CD4-positive, alpha-beta memory T cell (primary cell): ENCODE data around the gene FLYWCH2. TPM values are rescaled to one million over a fixed set of nuclear protein-coding genes. Genes with fewer than 3 reads are reported as not detected.

Experiments
- CTCF ChIA-PET: fragments of 350-600 bp; sonication (Branson Sonifier 250); formaldehyde crosslinking; loops from one replicate; lab custom pipeline; 2021; ENCODE audit warnings: inconsistent platforms; ENCODE audit not compliant: partially characterized antibody; lab: Charles Lee
- POLR2A ChIA-PET: fragments of 350-600 bp; sonication (Branson Sonifier 250); formaldehyde crosslinking; loops from one replicate; lab custom pipeline; 2021; ENCODE audit not compliant: partially characterized antibody; lab: Charles Lee
- DNase-seq, 5 donors: peaks; one replicate each; pipeline versions ENCODE4 v3.0.0 to v3.0.0-alpha.2; 2020 to 2022; ENCODE audit warnings: mixed read lengths in 1 of 5
- H3K27ac ChIP-seq: one replicate; pipeline ENCODE4 v1.7.0; 2013; ENCODE audit warnings: low read depth, low read length
- H3K27me3 ChIP-seq: 2 replicates; pipeline ENCODE4 v1.7.0; 2013; ENCODE audit warnings: mild to moderate bottlenecking, low read length, moderate library complexity; ENCODE audit not compliant: insufficient read depth
- H3K36me3 ChIP-seq: 2 replicates; pipeline ENCODE4 v1.7.0; 2013; ENCODE audit warnings: mild to moderate bottlenecking, low read length, moderate library complexity; ENCODE audit not compliant: insufficient read depth
- H3K4me1 ChIP-seq: 2 replicates; pipeline ENCODE4 v1.7.0; 2013; ENCODE audit warnings: mild to moderate bottlenecking, low read length, moderate library complexity; ENCODE audit not compliant: insufficient read depth
- H3K4me3 ChIP-seq, 2 donors: one replicate each; pipeline ENCODE4 v1.7.0; 2013; ENCODE audit warnings: low read length in 2 of 2, mild to moderate bottlenecking in 1 of 2
- H3K9me3 ChIP-seq, 2 donors: one replicate each; pipeline ENCODE4 v1.7.0; 2013; ENCODE audit warnings: low read length in 2 of 2, control low read depth in 1 of 2; ENCODE audit not compliant: control insufficient read depth in 1 of 2
- H3K27ac Mint-ChIP-seq, 7 donors: one replicate each; pipeline ENCODE4 v1.8.0; 2020 to 2021; ENCODE audit warnings: mixed read lengths in 7 of 7, mild to moderate bottlenecking in 6 of 7, inconsistent platforms in 3 of 7, moderate library complexity in 3 of 7
- H3K27me3 Mint-ChIP-seq, 2 donors: one replicate each; pipeline ENCODE4 v1.8.0; 2020 to 2021; ENCODE audit warnings: mixed read lengths in 2 of 2
- H3K36me3 Mint-ChIP-seq, 2 donors: one replicate each; pipeline ENCODE4 v1.8.0; 2020 to 2021; ENCODE audit warnings: mixed read lengths in 2 of 2, inconsistent platforms in 1 of 2, mild to moderate bottlenecking in 1 of 2
- H3K4me1 Mint-ChIP-seq, 4 donors: one replicate each; pipeline ENCODE4 v1.8.0; 2020 to 2021; ENCODE audit warnings: mixed read lengths in 4 of 4, mild to moderate bottlenecking in 1 of 4
- H3K4me3 Mint-ChIP-seq, 8 donors: one replicate each; pipeline ENCODE4 v1.8.0; 2020 to 2021; ENCODE audit warnings: mixed read lengths in 8 of 8, mild to moderate bottlenecking in 7 of 8, moderate library complexity in 6 of 8, inconsistent platforms in 3 of 8
- H3K9me3 Mint-ChIP-seq, 8 donors: one replicate each; pipeline ENCODE4 v1.8.0; 2020 to 2021; ENCODE audit warnings: mixed read lengths in 8 of 8, mild to moderate bottlenecking in 5 of 8, inconsistent platforms in 3 of 8, moderate library complexity in 1 of 8
- intact Hi-C: fragments of 100-400 bp; cut with micrococcal nuclease; formaldehyde crosslinking; loops from one replicate; pipeline ENCODE4 v1.15.1; 2023
- polyA plus RNA-seq, 2 donors: library from polyadenylated mRNA; unstranded; fragments of 300-500 nt; fragmentation: Illumina TruSeq; gene quantifications; one replicate each; pipeline ENCODE4 v1.2.3, GENCODE V29; 2021
- total RNA-seq, 2 experiments: library from RNA; stranded (reverse); gene quantifications; one replicate each; pipeline ENCODE4 v1.2.3, GENCODE V29; 2021

The FLYWCH2 gene
- total and polyA plus RNA-seq, 4 experiments from 2014 or later = 21.1 to 27.1 (median 23.7) TPM

GRCh38 chr16:2874032-2874911 is 8.7 kb upstream of the FLYWCH2 start:
- no peaks in the 10 kb centered on the region for H3K9me3 ChIP-seq
- no peaks in the 10 kb centered on the region for H3K9me3 Mint-ChIP-seq
- no peaks in the 10 kb centered on the region for H3K36me3 ChIP-seq
- CTCF ChIA-PET = interaction anchor here (0.6 to 3.1 kb wide), 6 partner anchors 33 to 669 kb away, joined by 3 to 16 read pairs (median 4); partner anchors contain the start of gene MLST8
- peaks cover 0 to 4% (median 2%) of the 10 kb centered on the region in 4 donors for H3K4me1 Mint-ChIP-seq
- H3K27ac ChIP-seq = no peak overlapping the region
- H3K4me3 Mint-ChIP-seq = peak overlapping the region in 2 of 8 donors; percentile 31 to 36
- intact Hi-C loops = loop anchor here (2.0 kb wide), 1 partner anchor 53 kb away; no protein-coding TSS in a partner anchor
- H3K27me3 Mint-ChIP-seq = peaks cover 0 to 2% of the 10 kb centered on the region in 2 donors
- H3K36me3 Mint-ChIP-seq = no peaks in the 10 kb centered on the region
- POLR2A ChIA-PET = interaction anchor here (1.5 kb wide), 1 partner anchor 9 kb away, joined by 4 read pairs; the partner anchor contains the start of gene FLYWCH2
- DNase-seq = peak in 1 of 5 donors; percentile 14
- no peak overlapping the region for H3K4me3 ChIP-seq
- peaks cover 4% of the 10 kb centered on the region for H3K4me1 ChIP-seq
- peak overlapping the region in 3 of 7 donors; percentile 12 to 71 (median 36) for H3K27ac Mint-ChIP-seq
- H3K27me3 ChIP-seq = no peaks in the 10 kb centered on the region

- Histone ChIP-seq H3K9me3 (no peaks in the 10 kb centered on the region), H3K4me1 (peaks cover 4% of the 10 kb centered on the region), H3K4me3 (no peak overlapping the region), H3K36me3 (no peaks in the 10 kb centered on the region), H3K27me3 (no peaks in the 10 kb centered on the region), H3K27ac (no peak overlapping the region)
- peaks cover 0 to 2% of the 10 kb centered on the region in 2 donors for H3K27me3 Mint-ChIP-seq
- peak; percentile 53 to 64 (median 57) for DNase-seq
- CTCF ChIA-PET = interaction anchor here (0.6 to 3.1 kb wide), 7 partner anchors 33 to 670 kb away, joined by 3 to 16 read pairs (median 4); partner anchors contain the start of gene MLST8
- H3K27ac Mint-ChIP-seq = peak overlapping the region in 3 of 7 donors; percentile 12 to 71 (median 68)
- H3K36me3 Mint-ChIP-seq = no peaks in the 10 kb centered on the region
- no peaks in the 10 kb centered on the region for H3K9me3 Mint-ChIP-seq
- peaks cover 0 to 4% (median 2%) of the 10 kb centered on the region in 4 donors for H3K4me1 Mint-ChIP-seq
- intact Hi-C loops = loop anchor here (1.0 to 2.0 kb wide), 2 partner anchors 44 to 52 kb away; no protein-coding TSS in a partner anchor
- no peak overlapping the region for H3K4me3 Mint-ChIP-seq
- POLR2A ChIA-PET = no interaction called here
Measured at GRCh38 chr16:2874912-2875362, 8.1 kb upstream of the FLYWCH2 start.

GRCh38 chr16:2879854-2880508 is 3.0 kb upstream of the FLYWCH2 start:
- Mint-ChIP-seq H3K9me3 (no peaks in the 10 kb centered on the region), H3K4me3 (peak overlapping the region in 2 of 8 donors; percentile 46 to 66), H3K27ac (peak overlapping the region in 2 of 7 donors; percentile 32 to 48), H3K4me1 (peaks cover 8 to 17% (median 11%) of the 10 kb centered on the region in 4 donors), H3K36me3 (peaks cover 0 to 6% of the 10 kb centered on the region in 2 donors), H3K27me3 (peaks cover 0 to 2% of the 10 kb centered on the region in 2 donors)
- no peaks in the 10 kb centered on the region for H3K27me3 ChIP-seq
- no peak for DNase-seq
- intact Hi-C loops = loop anchor here (5.0 kb wide), 1 partner anchor 87 kb away; the partner anchor contains the start of gene PAQR4
- H3K9me3 ChIP-seq = no peaks in the 10 kb centered on the region
- H3K27ac ChIP-seq = no peak overlapping the region
- no peak overlapping the region for H3K4me3 ChIP-seq
- H3K36me3 ChIP-seq = no peaks in the 10 kb centered on the region
- peaks cover 7% of the 10 kb centered on the region for H3K4me1 ChIP-seq
- CTCF ChIA-PET = interaction anchor here (1.0 to 1.7 kb wide), 4 partner anchors 12 to 47 kb away, joined by 3 to 6 read pairs (median 4); no protein-coding TSS in a partner anchor
- POLR2A ChIA-PET = interaction anchor here (1.3 to 1.6 kb wide), 2 partner anchors 9 to 12 kb away, joined by 3 to 5 read pairs; no protein-coding TSS in a partner anchor

GRCh38 chr16:2881783-2882649 is 999 bp upstream of the FLYWCH2 start:
- POLR2A ChIA-PET = interaction anchor here (0.7 to 2.6 kb wide), 16 partner anchors 12 to 1207 kb away, joined by 3 to 54 read pairs (median 5); partner anchors contain the start of genes ELOB, FLYWCH1, KCTD5 and KREMEN2
- H3K9me3 ChIP-seq = no peaks in the 10 kb centered on the region

GRCh38 chr16:2883458-2883908 is 468 bp downstream of the FLYWCH2 start:
- intact Hi-C loops = loop anchor here (1.0 to 5.0 kb wide), 3 partner anchors 21 to 84 kb away; partner anchors contain the start of genes FLYWCH1 and PAQR4
- H3K9me3 ChIP-seq = no peaks in the 10 kb centered on the region
- peaks cover 8 to 25% (median 16%) of the 10 kb centered on the region in 4 donors for H3K4me1 Mint-ChIP-seq
- H3K36me3 Mint-ChIP-seq = peaks cover 0 to 6% of the 10 kb centered on the region in 2 donors
- ChIA-PET CTCF (interaction anchor here (0.9 to 2.3 kb wide), 10 partner anchors 13 to 43 kb away, joined by 3 to 11 read pairs (median 5); partner anchors contain the start of gene FLYWCH1), POLR2A (interaction anchor here (0.7 to 2.6 kb wide), 22 partner anchors 10 to 834 kb away, joined by 3 to 54 read pairs (median 4); partner anchors contain the start of genes ELOB, FLYWCH1, KCTD5 and PRSS27)
- H3K27ac ChIP-seq = peak overlapping the region; percentile 88
- H3K36me3 ChIP-seq = no peaks in the 10 kb centered on the region
- no peaks in the 10 kb centered on the region for H3K27me3 Mint-ChIP-seq
- H3K9me3 Mint-ChIP-seq = no peaks in the 10 kb centered on the region
- DNase-seq = peak in 1 of 5 donors; percentile 44
- H3K4me1 ChIP-seq = peaks cover 7% of the 10 kb centered on the region
- H3K27me3 ChIP-seq = no peaks in the 10 kb centered on the region
- peak overlapping the region; percentile 72 to 88 (median 86) for H3K27ac Mint-ChIP-seq
- H3K4me3 Mint-ChIP-seq = peak overlapping the region; percentile 82 to 93 (median 84)
- peak overlapping the region; percentile 36 to 88 for H3K4me3 ChIP-seq

More at GRCh38 chr16:2881783-2882649, 999 bp upstream of the FLYWCH2 start:
- no peaks in the 10 kb centered on the region for H3K27me3 ChIP-seq
- no peaks in the 10 kb centered on the region for H3K27me3 Mint-ChIP-seq
- H3K27ac ChIP-seq = peak overlapping the region; percentile 88
- H3K36me3 ChIP-seq = no peaks in the 10 kb centered on the region
- H3K4me1 ChIP-seq = peaks cover 7% of the 10 kb centered on the region
- peaks cover 0 to 6% of the 10 kb centered on the region in 2 donors for H3K36me3 Mint-ChIP-seq
- peak overlapping the region; percentile 90 to 95 (median 92) for H3K4me3 Mint-ChIP-seq
- no peaks in the 10 kb centered on the region for H3K9me3 Mint-ChIP-seq
- intact Hi-C loops = loop anchor here (1.0 to 5.0 kb wide), 2 partner anchors 14 to 85 kb away; partner anchors contain the start of gene PAQR4
- DNase-seq = peak in 2 of 5 donors; percentile 35 to 64
- H3K4me3 ChIP-seq = peak overlapping the region; percentile 61 to 88
- H3K27ac Mint-ChIP-seq = peak overlapping the region; percentile 98 to 99 (median 98)
- peaks cover 8 to 25% (median 16%) of the 10 kb centered on the region in 4 donors for H3K4me1 Mint-ChIP-seq
- CTCF ChIA-PET = interaction anchor here (0.8 to 2.3 kb wide), 8 partner anchors 9 to 38 kb away, joined by 3 to 11 read pairs (median 6); partner anchors contain the start of gene FLYWCH1
